C4-2B (cell line): ENCODE data around the gene NR3C1.

Experiments used
- ZFX ChIP-seq: fragments of 450-650 bp; IDR thresholded peaks from 2 replicates; pipeline ENCODE4 v1.6.1; 2017
- TF ChIP-seq, protein P1 (sequence below): fragments of 450-650 bp; conservative IDR thresholded peaks from 2 replicates; pipeline ENCODE4 v1.5.1; 2017; ENCODE audit warnings: mild to moderate bottlenecking

DNA sequence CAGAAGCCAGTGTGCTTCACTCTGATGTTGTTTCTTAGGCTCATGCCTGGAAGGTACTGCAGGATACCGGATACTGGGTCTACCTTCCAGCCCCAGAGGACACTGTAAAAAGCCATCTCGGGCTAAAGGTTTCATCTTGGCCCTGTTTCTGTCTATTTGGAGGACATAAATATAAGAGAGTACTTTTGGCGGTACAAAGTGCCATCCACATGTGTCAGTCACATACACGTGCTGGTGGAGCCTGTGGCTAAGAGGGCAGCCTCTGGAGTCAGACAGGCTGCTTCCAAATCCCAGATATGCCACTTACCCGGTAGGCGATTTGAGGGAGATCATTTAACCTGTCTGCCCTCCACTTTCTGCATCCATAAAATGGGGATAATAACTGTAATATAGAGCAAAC, 160.4 kb downstream of the NR3C1 start:
- TF ChIP-seq, protein P1, sequence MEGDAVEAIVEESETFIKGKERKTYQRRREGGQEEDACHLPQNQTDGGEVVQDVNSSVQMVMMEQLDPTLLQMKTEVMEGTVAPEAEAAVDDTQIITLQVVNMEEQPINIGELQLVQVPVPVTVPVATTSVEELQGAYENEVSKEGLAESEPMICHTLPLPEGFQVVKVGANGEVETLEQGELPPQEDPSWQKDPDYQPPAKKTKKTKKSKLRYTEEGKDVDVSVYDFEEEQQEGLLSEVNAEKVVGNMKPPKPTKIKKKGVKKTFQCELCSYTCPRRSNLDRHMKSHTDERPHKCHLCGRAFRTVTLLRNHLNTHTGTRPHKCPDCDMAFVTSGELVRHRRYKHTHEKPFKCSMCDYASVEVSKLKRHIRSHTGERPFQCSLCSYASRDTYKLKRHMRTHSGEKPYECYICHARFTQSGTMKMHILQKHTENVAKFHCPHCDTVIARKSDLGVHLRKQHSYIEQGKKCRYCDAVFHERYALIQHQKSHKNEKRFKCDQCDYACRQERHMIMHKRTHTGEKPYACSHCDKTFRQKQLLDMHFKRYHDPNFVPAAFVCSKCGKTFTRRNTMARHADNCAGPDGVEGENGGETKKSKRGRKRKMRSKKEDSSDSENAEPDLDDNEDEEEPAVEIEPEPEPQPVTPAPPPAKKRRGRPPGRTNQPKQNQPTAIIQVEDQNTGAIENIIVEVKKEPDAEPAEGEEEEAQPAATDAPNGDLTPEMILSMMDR, result no peak
- no peak for TF ChIP-seq ZFX
